ENCODE measurements around the gene FIP1L1. TPM values are rescaled to one million over a fixed set of nuclear protein-coding genes. Genes with fewer than 3 reads are reported as not detected.
"Not testable (repeated sequence)": the region's sequence is repeated elsewhere in the genome, so short reads cannot be mapped to it uniquely, and the experiment has no call there.

Gene FIP1L1
- total RNA-seq, 1 donor from 2014 or later = 31.7 TPM

DNA sequence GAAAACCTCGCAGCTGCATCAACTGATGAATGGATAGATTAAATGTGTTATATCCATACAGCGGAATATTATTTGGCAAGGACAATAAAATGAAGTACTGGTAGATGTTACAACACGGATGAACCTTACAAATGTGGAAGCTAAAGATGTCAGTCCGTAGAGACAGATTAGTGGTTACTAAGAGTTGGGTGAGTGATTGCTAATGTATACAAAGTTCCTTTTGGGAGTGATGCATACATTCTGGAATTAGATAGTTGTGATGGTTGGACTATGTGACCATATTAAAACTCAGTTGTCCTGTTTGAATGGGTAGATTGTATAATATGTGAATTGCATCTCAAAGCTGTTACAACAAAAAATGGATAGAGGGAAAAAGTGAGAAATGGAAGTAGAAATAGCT, 2.8 kb downstream of the FIP1L1 start:
- H3K4me1 ChIP-seq = peaks cover 23% of the 10 kb centered on the region
- peaks cover 0 to 13% of the 10 kb centered on the region in 2 donors for H3K36me3 ChIP-seq
- H3K9me3 ChIP-seq = no peaks in the 10 kb centered on the region
- intact Hi-C loops (cut with DNase I) = no loop called here
- H3K4me3 ChIP-seq = no peak overlapping the region
- no peak for DNase-seq (ENCODE audit: extremely low spot score in 2 of 2)
- TF ChIP-seq POLR2AphosphoS5 (IDR thresholded peaks at IDR 0.05; ENCODE audit: insufficient read depth in 1 of 2, low read depth in 1 of 2) = no peak
- TF ChIP-seq, protein P1, sequence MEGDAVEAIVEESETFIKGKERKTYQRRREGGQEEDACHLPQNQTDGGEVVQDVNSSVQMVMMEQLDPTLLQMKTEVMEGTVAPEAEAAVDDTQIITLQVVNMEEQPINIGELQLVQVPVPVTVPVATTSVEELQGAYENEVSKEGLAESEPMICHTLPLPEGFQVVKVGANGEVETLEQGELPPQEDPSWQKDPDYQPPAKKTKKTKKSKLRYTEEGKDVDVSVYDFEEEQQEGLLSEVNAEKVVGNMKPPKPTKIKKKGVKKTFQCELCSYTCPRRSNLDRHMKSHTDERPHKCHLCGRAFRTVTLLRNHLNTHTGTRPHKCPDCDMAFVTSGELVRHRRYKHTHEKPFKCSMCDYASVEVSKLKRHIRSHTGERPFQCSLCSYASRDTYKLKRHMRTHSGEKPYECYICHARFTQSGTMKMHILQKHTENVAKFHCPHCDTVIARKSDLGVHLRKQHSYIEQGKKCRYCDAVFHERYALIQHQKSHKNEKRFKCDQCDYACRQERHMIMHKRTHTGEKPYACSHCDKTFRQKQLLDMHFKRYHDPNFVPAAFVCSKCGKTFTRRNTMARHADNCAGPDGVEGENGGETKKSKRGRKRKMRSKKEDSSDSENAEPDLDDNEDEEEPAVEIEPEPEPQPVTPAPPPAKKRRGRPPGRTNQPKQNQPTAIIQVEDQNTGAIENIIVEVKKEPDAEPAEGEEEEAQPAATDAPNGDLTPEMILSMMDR (IDR thresholded peaks at IDR 0.05) = no peak
- TF ChIP-seq POLR2A (IDR thresholded peaks at IDR 0.05) = no peak
- no peak overlapping the region for H3K27ac ChIP-seq
- no peaks in the 10 kb centered on the region for H3K27me3 ChIP-seq

DNA sequence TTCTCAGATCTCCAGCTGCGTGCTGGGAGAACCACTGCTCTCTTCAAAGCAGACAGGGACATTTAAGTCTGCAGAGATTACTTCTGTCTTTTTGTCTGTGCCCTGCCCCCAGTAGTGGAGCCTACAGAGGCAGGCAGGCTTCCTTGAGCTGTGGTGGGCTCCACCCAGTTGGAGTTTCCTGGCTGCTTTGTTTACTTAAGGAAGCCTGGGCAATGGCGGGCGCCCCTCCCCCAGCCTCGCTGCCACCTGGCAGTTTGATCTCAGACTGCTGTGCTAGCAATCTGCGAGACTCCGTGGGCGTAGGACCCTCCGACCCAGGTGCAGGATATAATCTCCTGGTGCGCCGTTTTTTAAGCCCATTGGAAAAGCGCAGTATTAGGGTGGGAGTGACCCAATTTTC, 32.0 kb downstream of the FIP1L1 start:
- H3K27ac ChIP-seq; intact Hi-C loops (cut with DNase I); H3K9me3 ChIP-seq; H3K4me3 ChIP-seq; H3K4me1 ChIP-seq; H3K36me3 ChIP-seq; H3K27me3 ChIP-seq; DNase-seq (ENCODE audit: extremely low spot score in 2 of 2): not testable (repeated sequence)

DNA sequence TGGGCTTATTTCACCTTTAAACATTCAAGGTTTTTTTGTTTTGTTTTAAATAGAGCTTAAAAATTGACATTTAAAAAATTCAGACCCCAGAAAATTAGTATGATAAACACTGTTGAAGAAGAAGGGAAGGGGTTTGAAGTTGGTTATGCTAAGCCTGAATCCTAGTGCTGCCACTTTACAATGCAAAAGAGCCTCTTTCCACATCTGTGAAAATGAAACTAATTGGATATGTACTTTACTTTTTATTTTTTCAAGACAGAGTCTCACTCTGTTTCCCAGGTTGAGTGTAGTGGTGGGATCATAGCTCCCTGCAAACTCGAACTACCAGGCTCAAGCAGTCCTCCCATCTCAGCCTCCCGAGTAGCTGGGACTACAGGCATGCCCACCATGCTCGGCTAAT, 41.8 kb downstream of the FIP1L1 start:
- DNase-seq (ENCODE audit: extremely low spot score in 2 of 2) = no peak
- TF ChIP-seq POLR2AphosphoS5 (IDR thresholded peaks at IDR 0.05; ENCODE audit: insufficient read depth in 1 of 2, low read depth in 1 of 2) (no peak), POLR2A (IDR thresholded peaks at IDR 0.05) (no peak)
- TF ChIP-seq, protein P1 (IDR thresholded peaks at IDR 0.05) = no peak
- no peak overlapping the region for H3K4me3 ChIP-seq
- H3K9me3 ChIP-seq = no peaks in the 10 kb centered on the region
- intact Hi-C loops (cut with DNase I) = no loop called here
- H3K27ac ChIP-seq = no peak overlapping the region
- H3K36me3 ChIP-seq = peaks cover 0 to 4% of the 10 kb centered on the region in 2 donors
- H3K27me3 ChIP-seq = no peaks in the 10 kb centered on the region
- H3K4me1 ChIP-seq = no peaks in the 10 kb centered on the region

DNA sequence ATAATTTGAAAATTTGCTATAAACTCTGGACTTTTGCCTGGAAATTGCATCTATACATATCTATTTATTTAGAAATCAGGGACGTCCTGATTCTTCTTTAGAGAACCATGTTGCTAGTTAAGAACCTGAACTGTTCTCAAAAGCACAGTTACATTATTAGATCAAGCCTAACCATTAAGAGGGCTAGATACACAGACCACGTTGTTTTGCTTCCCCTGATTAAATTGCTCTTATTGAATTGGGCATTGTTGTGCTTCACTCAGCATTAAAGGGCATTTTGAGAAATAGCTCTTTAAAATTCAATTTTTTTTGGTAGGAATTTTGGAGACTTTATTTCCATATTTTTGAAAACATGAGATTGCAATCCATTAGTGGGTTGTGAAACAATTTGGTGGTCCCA, 44.4 kb downstream of the FIP1L1 start:
- no peaks in the 10 kb centered on the region for H3K27me3 ChIP-seq
- no peak overlapping the region for H3K27ac ChIP-seq
- H3K4me3 ChIP-seq = no peak overlapping the region
- TF ChIP-seq POLR2A (IDR thresholded peaks at IDR 0.05) = no peak
- TF ChIP-seq POLR2AphosphoS5 (IDR thresholded peaks at IDR 0.05; ENCODE audit: insufficient read depth in 1 of 2, low read depth in 1 of 2) = no peak
- TF ChIP-seq, protein P1 (IDR thresholded peaks at IDR 0.05) = no peak
- H3K36me3 ChIP-seq = no peaks in the 10 kb centered on the region
- no peak for DNase-seq (ENCODE audit: extremely low spot score in 2 of 2)
- H3K9me3 ChIP-seq = no peaks in the 10 kb centered on the region
- no peaks in the 10 kb centered on the region for H3K4me1 ChIP-seq
- intact Hi-C loops (cut with DNase I) = no loop called here

DNA sequence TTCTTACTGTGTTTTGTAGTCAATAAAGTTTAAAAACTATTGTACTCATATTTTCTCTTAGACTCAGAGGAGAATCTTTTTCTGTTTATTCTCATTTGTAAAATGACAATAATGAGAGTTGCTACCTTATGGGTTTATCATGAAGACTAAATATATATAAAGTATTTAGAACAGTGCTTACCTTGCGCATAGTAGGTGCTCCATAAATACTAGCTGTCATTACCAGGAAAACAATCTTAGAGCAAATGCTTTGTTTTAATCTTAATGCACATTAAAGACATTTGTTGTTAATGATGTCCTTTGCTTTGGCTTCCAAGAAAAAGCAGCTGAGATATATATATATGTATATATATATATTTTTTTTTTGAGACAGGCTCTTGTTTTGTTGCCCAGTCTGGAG, 44.9 kb downstream of the FIP1L1 start:
- TF ChIP-seq POLR2A (IDR thresholded peaks at IDR 0.05) (no peak), POLR2AphosphoS5 (IDR thresholded peaks at IDR 0.05; ENCODE audit: insufficient read depth in 1 of 2, low read depth in 1 of 2) (no peak)
- TF ChIP-seq, protein P1 (IDR thresholded peaks at IDR 0.05) = no peak
- Histone ChIP-seq H3K9me3 (no peaks in the 10 kb centered on the region), H3K4me1 (no peaks in the 10 kb centered on the region), H3K27me3 (no peaks in the 10 kb centered on the region), H3K27ac (no peak overlapping the region), H3K36me3 (no peaks in the 10 kb centered on the region), H3K4me3 (no peak overlapping the region)
- no peak for DNase-seq (ENCODE audit: extremely low spot score in 2 of 2)
- intact Hi-C loops (cut with DNase I) = no loop called here

DNA sequence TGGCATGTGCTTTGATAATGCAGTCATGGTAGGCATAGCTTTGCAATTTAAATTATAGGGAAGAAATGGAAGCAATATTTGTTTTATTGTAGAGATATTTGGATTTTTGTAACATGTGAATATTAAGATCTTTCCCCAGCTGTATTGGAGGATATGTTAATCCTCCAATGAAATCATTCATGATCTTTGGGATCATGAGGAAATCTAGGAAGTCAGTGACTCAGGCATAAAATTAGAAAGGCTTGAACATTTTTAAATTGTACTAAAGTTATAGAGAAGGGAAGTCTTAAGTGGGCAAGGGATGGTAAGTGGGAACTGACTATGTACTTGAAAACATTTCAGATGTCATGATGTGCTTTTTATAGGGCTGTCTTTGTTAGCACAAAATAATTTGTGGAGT, 46.8 kb downstream of the FIP1L1 start:
- no peak for DNase-seq (ENCODE audit: extremely low spot score in 2 of 2)
- no peaks in the 10 kb centered on the region for H3K9me3 ChIP-seq
- no peaks in the 10 kb centered on the region for H3K27me3 ChIP-seq
- peaks cover 2 to 16% of the 10 kb centered on the region in 2 donors for H3K36me3 ChIP-seq
- intact Hi-C loops (cut with DNase I) = no loop called here
- TF ChIP-seq, protein P1 (IDR thresholded peaks at IDR 0.05) = no peak
- TF ChIP-seq POLR2A (IDR thresholded peaks at IDR 0.05) = no peak
- TF ChIP-seq POLR2AphosphoS5 (IDR thresholded peaks at IDR 0.05; ENCODE audit: insufficient read depth in 1 of 2, low read depth in 1 of 2) = no peak
- H3K27ac ChIP-seq = no peak overlapping the region
- no peaks in the 10 kb centered on the region for H3K4me1 ChIP-seq
- no peak overlapping the region for H3K4me3 ChIP-seq

Measured in vagina (tissue), 2 donors.